H1 (cell line): Measurements from ENCODE around the gene CCDC196. TPM values are rescaled to one million over a fixed set of nuclear protein-coding genes. Genes with fewer than 3 reads are reported as not detected.

Experiments used
- CTCF ChIA-PET: fragments of 300-600 bp; sonication (Branson Sonifier 250); formaldehyde crosslinking; loops from one replicate; lab custom pipeline; 2021; ENCODE audit not compliant: partially characterized antibody; lab: Charles Lee
- POLR2A ChIA-PET: fragments of 300-600 bp; sonication (Branson Sonifier 250); formaldehyde crosslinking; loops from one replicate; lab custom pipeline; 2021; ENCODE audit warnings: inconsistent platforms; ENCODE audit not compliant: partially characterized antibody; lab: Charles Lee
- DNase-seq, 2 experiments: peaks; one replicate each; pipeline versions ENCODE4 v3.0.0 to v3.0.0-alpha.2; 2010 to 2022; ENCODE audit warnings: low spot score in 2 of 2, low read depth in 1 of 2, mixed read lengths in 1 of 2
- FAIRE-seq: peaks from 2 replicates; lab custom pipeline; 2011; peaks lifted over from hg19 to GRCh38; lab: Jason Lieb, UNC
- H2AFZ ChIP-seq: 2 replicates; pipeline ENCODE4 v1.8.1; 2012; ENCODE audit warnings: low read length, inconsistent platforms
- H2AK5ac ChIP-seq: 2 replicates; pipeline ENCODE4 v1.6.1; 2013; ENCODE audit warnings: low read depth, low read length
- H2BK120ac ChIP-seq: replicated peaks from 2 replicates; pipeline ENCODE3; 2013; ENCODE audit warnings: low read depth, low read length, inconsistent platforms
- H2BK12ac ChIP-seq: 2 replicates; pipeline ENCODE4 v1.6.1; 2013; ENCODE audit warnings: low read depth, low read length
- H2BK15ac ChIP-seq: 2 replicates; pipeline ENCODE4 v1.6.1; 2013; ENCODE audit warnings: low read length
- H2BK20ac ChIP-seq: 2 replicates; pipeline ENCODE4 v1.6.1; 2013; ENCODE audit warnings: low read length
- H2BK5ac ChIP-seq: 2 replicates; pipeline ENCODE4 v1.6.1; 2013; ENCODE audit warnings: low read depth, low read length
- H3K14ac ChIP-seq: 2 replicates; pipeline ENCODE4 v1.6.1; 2013; ENCODE audit warnings: inconsistent platforms; ENCODE audit not compliant: insufficient read length
- H3K18ac ChIP-seq: 2 replicates; pipeline ENCODE4 v1.6.1; 2013; ENCODE audit warnings: low read length; ENCODE audit errors: extremely low read depth
- H3K23ac ChIP-seq: 2 replicates; pipeline ENCODE4 v1.6.1; 2013; ENCODE audit warnings: inconsistent platforms; ENCODE audit not compliant: insufficient read length
- H3K23me2 ChIP-seq: 2 replicates; pipeline ENCODE4 v1.6.1; 2013; ENCODE audit warnings: low read depth, low read length
- H3K27ac ChIP-seq: 2 replicates; pipeline ENCODE4 v1.6.1; 2011; ENCODE audit warnings: low read depth, low read length, inconsistent platforms
- H3K27me3 ChIP-seq, 4 experiments: replicated peaks in 1 of 4; 1 replicate in 1 of 4; 2 replicates in 3 of 4; pipeline versions ENCODE4 v1.6.1 to v1.8.1; 2011 to 2013; ENCODE audit warnings: low read length in 3 of 4, mild to moderate bottlenecking in 3 of 4, inconsistent platforms in 2 of 4, mixed read lengths in 2 of 4, moderate library complexity in 1 of 4; ENCODE audit not compliant: control insufficient read depth in 3 of 4, insufficient read depth in 3 of 4; ENCODE audit errors: extremely low read depth in 1 of 4
- H3K36me3 ChIP-seq, 4 experiments: 2 replicates each; pipeline versions ENCODE4 v1.6.1 to v1.8.1; 2011 to 2013; ENCODE audit warnings: mild to moderate bottlenecking in 4 of 4, low read length in 3 of 4, moderate library complexity in 2 of 4, control low read depth in 1 of 4, inconsistent platforms in 1 of 4; ENCODE audit not compliant: insufficient read depth in 4 of 4, control insufficient read depth in 2 of 4
- H3K4ac ChIP-seq: replicated peaks from 2 replicates; pipeline ENCODE3; 2013; ENCODE audit warnings: low read length, low read depth, mixed read lengths, inconsistent platforms; ENCODE audit not compliant: insufficient read length
- H3K4me1 ChIP-seq, 4 experiments: replicated peaks in 1 of 4; 1 replicate in 1 of 4; 2 replicates in 3 of 4; pipeline versions ENCODE4 v1.6.1 to v1.8.1; 2011 to 2013; ENCODE audit warnings: low read length in 3 of 4, inconsistent platforms in 2 of 4, mixed read lengths in 1 of 4; ENCODE audit not compliant: insufficient read depth in 4 of 4, control insufficient read depth in 3 of 4
- H3K4me2 ChIP-seq, 2 experiments: 2 replicates each; pipeline versions ENCODE4 v1.6.1 to v1.8.1; 2011 to 2013; ENCODE audit warnings: low read depth in 2 of 2, low read length in 2 of 2, control low read depth in 1 of 2, inconsistent platforms in 1 of 2, mild to moderate bottlenecking in 1 of 2; ENCODE audit not compliant: insufficient read depth in 1 of 2
- H3K4me3 ChIP-seq, 4 experiments: fragments of 200-600, 300-600 bp in 1 of 4; sonication (generic), shearing (Covaris generic), sonication (Bioruptor Twin) in 1 of 4; 2 replicates each; pipeline versions ENCODE4 v1.5.1 to v1.8.1; 2011 to 2016; ENCODE audit warnings: low read length in 4 of 4, low read depth in 3 of 4, control low read depth in 2 of 4, inconsistent platforms in 2 of 4, mild to moderate bottlenecking in 2 of 4, mixed read lengths in 1 of 4, moderate library complexity in 1 of 4; ENCODE audit not compliant: insufficient read depth in 2 of 4; ENCODE audit errors: extremely low read depth in 1 of 4
- H3K56ac ChIP-seq: replicated peaks from 2 replicates; pipeline ENCODE3; 2013; ENCODE audit warnings: low read depth, mild to moderate bottlenecking, mixed read lengths, low read length, inconsistent platforms; ENCODE audit not compliant: insufficient read length
- H3K79me1 ChIP-seq: 2 replicates; pipeline ENCODE4 v1.6.1; 2013; ENCODE audit warnings: low read depth, low read length, control low read depth
- H3K79me2 ChIP-seq, 2 experiments: 2 replicates each; pipeline versions ENCODE4 v1.6.1 to v1.8.1; 2012 to 2013; ENCODE audit warnings: low read length in 2 of 2, mild to moderate bottlenecking in 2 of 2, inconsistent platforms in 1 of 2; ENCODE audit not compliant: insufficient read depth in 2 of 2, control insufficient read depth in 1 of 2
- H3K9ac ChIP-seq, 4 experiments: replicated peaks in 1 of 4; 1 replicate in 1 of 4; 2 replicates in 3 of 4; pipeline versions ENCODE4 v1.6.1 to v1.8.1; 2011 to 2013; ENCODE audit warnings: low read depth in 3 of 4, low read length in 3 of 4, control low read depth in 2 of 4, mild to moderate bottlenecking in 2 of 4, moderate library complexity in 2 of 4, inconsistent platforms in 1 of 4; ENCODE audit errors: extremely low read depth in 1 of 4
- H3K9me3 ChIP-seq, 2 experiments: 2 replicates each; pipeline versions ENCODE4 v1.6.1 to v1.8.1; 2012 to 2013; ENCODE audit warnings: mild to moderate bottlenecking in 2 of 2, moderate library complexity in 2 of 2, control low read depth in 1 of 2, inconsistent platforms in 1 of 2, low read depth in 1 of 2, low read length in 1 of 2, mixed read lengths in 1 of 2; ENCODE audit not compliant: insufficient read depth in 2 of 2
- H4K20me1 ChIP-seq, 2 experiments: replicated peaks in 1 of 2; 2 replicates each; pipeline versions ENCODE3 to v1.8.1; 2011 to 2013; ENCODE audit warnings: inconsistent platforms in 2 of 2, low read length in 2 of 2, mild to moderate bottlenecking in 1 of 2; ENCODE audit not compliant: insufficient read depth in 2 of 2, control insufficient read depth in 1 of 2
- H4K5ac ChIP-seq: 2 replicates; pipeline ENCODE4 v1.6.1; 2013; ENCODE audit warnings: low read length, low read depth, mixed read lengths, inconsistent platforms; ENCODE audit not compliant: insufficient read length
- H4K8ac ChIP-seq: 2 replicates; pipeline ENCODE4 v1.8.0; 2013; ENCODE audit warnings: mild to moderate bottlenecking, moderate library complexity, low read length, inconsistent platforms; ENCODE audit not compliant: insufficient read depth; ENCODE audit errors: extremely low read depth
- H4K91ac ChIP-seq: replicated peaks from 2 replicates; pipeline ENCODE3; 2013; ENCODE audit warnings: low read length, mixed read lengths, inconsistent platforms; ENCODE audit not compliant: insufficient read length
- BCL11A ChIP-seq, 2 experiments: IDR thresholded peaks; one replicate each; pipeline ENCODE4 v1.6.1; 2011; ENCODE audit warnings: low read depth in 2 of 2, low read length in 2 of 2, mild to moderate bottlenecking in 2 of 2
- EP300 ChIP-seq, 2 experiments: IDR thresholded peaks; 1 replicate in 1 of 2; 2 replicates in 1 of 2; pipeline ENCODE4 v1.6.1; 2011 to 2012; ENCODE audit warnings: low read depth in 2 of 2, low read length in 2 of 2, mild to moderate bottlenecking in 2 of 2, borderline replicate concordance in 1 of 2, inconsistent platforms in 1 of 2, moderate library complexity in 1 of 2
- HDAC2 ChIP-seq, 2 experiments: fragments of 300-600 bp in 1 of 2; sonication (generic) in 1 of 2; IDR thresholded peaks; 2 replicates each; pipeline ENCODE4 v1.6.1; 2011 to 2012; ENCODE audit warnings: low read depth in 2 of 2, low read length in 2 of 2, mild to moderate bottlenecking in 2 of 2, moderate library complexity in 2 of 2, borderline replicate concordance in 1 of 2, inconsistent platforms in 1 of 2
- POLR2AphosphoS5 ChIP-seq: IDR thresholded peaks from 2 replicates; pipeline ENCODE4 v1.6.1; 2011; ENCODE audit warnings: low read depth, low read length
- SAP30 ChIP-seq: fragments of 300-600 bp; sonication (generic); IDR thresholded peaks from 2 replicates; pipeline ENCODE4 v1.7.1; 2012; ENCODE audit warnings: low read length, moderate library complexity, mild to moderate bottlenecking, inconsistent platforms; ENCODE audit not compliant: insufficient read depth, insufficient replicate concordance
- SIX5 ChIP-seq: IDR thresholded peaks from 2 replicates; pipeline ENCODE4 v1.6.1; 2011; ENCODE audit warnings: mild to moderate bottlenecking, low read depth, low read length
- WGBS, 2 experiments: shearing (Covaris generic) in 1 of 2; methylation state at CpG; one replicate each; pipeline versions ENCODE4 v1.1.6 to v1.1.7; 2013 to 2015; ENCODE audit warnings: low lambda C conversion rate in 2 of 2, mixed read lengths in 2 of 2, inconsistent platforms in 1 of 2, low coverage in 1 of 2, missing lambda C conversion rate in 1 of 2; ENCODE audit not compliant: insufficient replicate concordance in 2 of 2, insufficient coverage in 1 of 2, insufficient read length in 1 of 2; ENCODE audit errors: extremely low coverage in 1 of 2, missing lambda C conversion rate in 1 of 2; 5-methylcytosine and 5-hydroxymethylcytosine counted together
- polyA plus RNA-seq, 7 experiments: library from polyadenylated mRNA; depleted of rRNA in 3 of 7; stranded (reverse) in 5 of 7; unstranded in 2 of 7; fragments of >200 nt in 5 of 7; fragments of 200-250 nt in 2 of 7; gene quantifications; 1 replicate in 5 of 7; 2 replicates in 1 of 7; 4 replicates in 1 of 7; pipeline versions ENCODE4 v1.2.1 to v1.2.3, GENCODE V29; 2011 to 2013; ENCODE audit warnings: missing spikeins in 2 of 7, mixed read lengths in 2 of 7
- total RNA-seq: library from RNA; stranded (reverse); fragmentation: NEBNext Ultra II Directional; extraction: Animal tissue kit (Norgen Biotek cat#: 25700); gene quantifications from 2 replicates; pipeline ENCODE4 v1.2.1, GENCODE V29; 2021
- TF ChIP-seq, protein P1 (sequence below): IDR thresholded peaks from 2 replicates; pipeline ENCODE4 v1.6.1; 2011; ENCODE audit warnings: low read length, improper control_type of control experiment

The CCDC196 gene
- total and polyA plus RNA-seq, 2 of the 8 experiments (the other 6 are each of a cell fraction or from before 2014, with no cell fraction given): not detected

GRCh38 chr14:66498311-66498710 lies 12.1 kb downstream of the CCDC196 start:
- WGBS, 2 experiments: 76% methylated on average over 3 of the region's 3 CpGs; no CpG with 5 or more reads in 1 of the 2 experiments
- DNase-seq: no peak
- no peak overlapping the region for H3K4me3 ChIP-seq
- H3K4me2 ChIP-seq: no peak overlapping the region
- H3K9ac ChIP-seq: no peak overlapping the region
- H2AK5ac ChIP-seq: no peak overlapping the region
- no peaks in the 10 kb centered on the region for H4K20me1 ChIP-seq
- ChIA-PET POLR2A (interaction anchor here (0.9 kb wide), 1 partner anchor 9 kb away, joined by 4 read pairs; the partner anchor contains the start of gene GPHN), CTCF (interaction anchor here (0.8 to 2.8 kb wide), 4 partner anchors 9 to 558 kb away, joined by 3 to 9 read pairs (median 8); partner anchors contain the start of gene CCDC196)
- H3K23me2 ChIP-seq: no peaks in the 10 kb centered on the region
- H2BK20ac ChIP-seq: no peak overlapping the region
- no peak overlapping the region for H2BK5ac ChIP-seq
- H4K91ac ChIP-seq: no peak overlapping the region
- no peak for FAIRE-seq
- H3K4ac ChIP-seq: no peak overlapping the region
- no peaks in the 10 kb centered on the region for H3K9me3 ChIP-seq
- H3K56ac ChIP-seq: no peak overlapping the region
- H2BK15ac ChIP-seq: no peak overlapping the region
- no peaks in the 10 kb centered on the region for H3K36me3 ChIP-seq
- no peak overlapping the region for H3K23ac ChIP-seq
- H3K14ac ChIP-seq: no peak overlapping the region
- no peak overlapping the region for H4K8ac ChIP-seq
- H2AFZ ChIP-seq: no peak overlapping the region
- no peaks in the 10 kb centered on the region for H3K79me2 ChIP-seq
- no peak overlapping the region for H2BK12ac ChIP-seq
- H3K79me1 ChIP-seq: no peaks in the 10 kb centered on the region
- no peak overlapping the region for H3K27ac ChIP-seq
- no peak overlapping the region for H3K18ac ChIP-seq
- no peaks in the 10 kb centered on the region for H3K4me1 ChIP-seq
- no peaks in the 10 kb centered on the region for H3K27me3 ChIP-seq
- H2BK120ac ChIP-seq: no peak overlapping the region
- no peak overlapping the region for H4K5ac ChIP-seq
- TF ChIP-seq SIX5 (no peak), EP300 (IDR thresholded peaks at IDR 0.05; ENCODE audit: borderline replicate concordance in 1 of 2, low read depth in 2 of 2, low read length in 2 of 2) (no peak), POLR2AphosphoS5 (no peak), HDAC2 (IDR thresholded peaks at IDR 0.05; ENCODE audit: borderline replicate concordance in 1 of 2, low read depth in 2 of 2, low read length in 2 of 2) (no peak), SAP30 (no peak), BCL11A (IDR thresholded peaks at IDR 0.05; ENCODE audit: low read depth in 2 of 2, low read length in 2 of 2) (no peak)
- TF ChIP-seq, protein P1, sequence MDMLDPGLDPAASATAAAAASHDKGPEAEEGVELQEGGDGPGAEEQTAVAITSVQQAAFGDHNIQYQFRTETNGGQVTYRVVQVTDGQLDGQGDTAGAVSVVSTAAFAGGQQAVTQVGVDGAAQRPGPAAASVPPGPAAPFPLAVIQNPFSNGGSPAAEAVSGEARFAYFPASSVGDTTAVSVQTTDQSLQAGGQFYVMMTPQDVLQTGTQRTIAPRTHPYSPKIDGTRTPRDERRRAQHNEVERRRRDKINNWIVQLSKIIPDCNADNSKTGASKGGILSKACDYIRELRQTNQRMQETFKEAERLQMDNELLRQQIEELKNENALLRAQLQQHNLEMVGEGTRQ: no peak
